HepG2 (cell line): ENCODE results near the gene SRSF4.

Experiments
- CREB1 ChIP-seq, 2 experiments: fragments of 450-650 bp in 1 of 2; IDR thresholded peaks; 2 replicates each; pipeline ENCODE4 v1.6.1; 2016 to 2017; ENCODE audit warnings: control low read depth in 1 of 2, mild to moderate bottlenecking in 1 of 2, missing compliant biosample characterization in 1 of 2, missing genetic modification characterization in 1 of 2
- EED ChIP-seq: sonication (generic); formaldehyde crosslinking; IDR thresholded peaks from 2 replicates; pipeline ENCODE4 v1.5.0; 2020; ENCODE audit warnings: mild to moderate bottlenecking, missing genetic modification reagents
- FOXM1 ChIP-seq: sonication (generic); formaldehyde crosslinking; IDR thresholded peaks from 2 replicates; pipeline ENCODE4 v1.5.0; 2020; ENCODE audit warnings: missing genetic modification reagents
- IKZF5 ChIP-seq: IDR thresholded peaks from 2 replicates; pipeline ENCODE4 v1.6.1; 2018; ENCODE audit warnings: missing genetic modification reagents, mild to moderate bottlenecking, missing compliant biosample characterization
- PHF8 ChIP-seq: sonication (generic); formaldehyde crosslinking; IDR thresholded peaks from 2 replicates; pipeline ENCODE4 v1.5.0; 2020; ENCODE audit warnings: missing genetic modification reagents
- REST ChIP-seq, 2 experiments: IDR thresholded peaks; 2 replicates each; pipeline ENCODE4 v1.6.1; 2011 to 2012; ENCODE audit warnings: low read length in 2 of 2, borderline replicate concordance in 1 of 2, low read depth in 1 of 2, mild to moderate bottlenecking in 1 of 2, moderate library complexity in 1 of 2
- ZNF253 ChIP-seq: sonication (generic); formaldehyde crosslinking; IDR thresholded peaks from 2 replicates; pipeline ENCODE4 v1.8.0; 2022; ENCODE audit warnings: mild to moderate bottlenecking, missing genetic modification reagents, borderline replicate concordance

GRCh38 chr1:29224356-29224837, 42.7 kb upstream of the SRSF4 start:
- no peak for TF ChIP-seq REST (IDR thresholded peaks at IDR 0.05; ENCODE audit: borderline replicate concordance in 1 of 2, low read depth in 1 of 2, low read length in 2 of 2)
- no peak for TF ChIP-seq EED (CRISPR knock-in tag)
- TF ChIP-seq PHF8 (CRISPR knock-in tag): no peak
- no peak for TF ChIP-seq ZNF253
- no peak for TF ChIP-seq FOXM1 (CRISPR knock-in tag)
- no peak for TF ChIP-seq IKZF5 (CRISPR knock-in tag)
- TF ChIP-seq CREB1 (IDR thresholded peaks at IDR 0.05): no peak
- TF ChIP-seq CREB1 (CRISPR knock-in tag; IDR thresholded peaks at IDR 0.05): no peak
